Fibroblast of lung (primary cell): Measurements from ENCODE around the gene DCAF17.

Experiments used
- CTCF ChIP-seq, 2 donors: IDR thresholded peaks in 1 of 2; conservative IDR thresholded peaks in 1 of 2; 1 replicate in 1 of 2; 2 replicates in 1 of 2; pipeline ENCODE4 v1.5.1; 2011 to 2012; ENCODE audit warnings: low read length in 2 of 2, control low read depth in 1 of 2, inconsistent platforms in 1 of 2, low read depth in 1 of 2, mild to moderate bottlenecking in 1 of 2
- EZH2 ChIP-seq: IDR thresholded peaks from 2 replicates; pipeline ENCODE4 v1.5.1; 2012; ENCODE audit warnings: low read length, control low read depth, mild to moderate bottlenecking; ENCODE audit errors: missing control alignments

DNA sequence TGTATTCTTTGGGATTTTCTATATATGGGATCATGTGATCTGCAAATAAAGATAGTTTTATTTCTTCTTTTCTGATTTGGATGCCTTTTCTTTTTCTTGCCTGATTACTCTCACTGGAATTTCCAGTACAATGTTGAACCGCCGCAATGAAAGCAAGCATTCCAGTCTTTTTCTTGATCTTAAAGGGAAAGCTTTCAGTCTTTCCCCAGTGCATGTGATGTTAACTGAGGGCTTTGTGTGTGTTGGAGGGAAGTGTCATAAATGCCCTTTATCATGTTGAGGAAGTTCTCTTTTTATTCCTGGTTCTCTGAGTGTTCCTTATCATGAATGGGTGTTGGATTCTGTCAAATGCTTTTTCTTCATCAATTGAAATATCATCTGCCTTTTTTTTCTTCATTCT is 71.3 kb downstream of the DCAF17 start:
- no peak for TF ChIP-seq EZH2
- TF ChIP-seq CTCF (conservative IDR thresholded peaks at IDR 0.05 in 1 of 2, IDR thresholded peaks at IDR 0.05 in 1 of 2; ENCODE audit: low read depth in 1 of 2, low read length in 2 of 2) = no peak
